ENCODE data around the gene USP6. TPM values are rescaled to one million over a fixed set of nuclear protein-coding genes. Genes with fewer than 3 reads are reported as not detected.
"Not testable (repeated sequence)": the region's sequence is repeated elsewhere in the genome, so short reads cannot be mapped to it uniquely, and the experiment has no call there.

Gene USP6
- total RNA-seq, 2 donors from 2014 or later: not detected

GRCh38 chr17:5127910-5128309 lies 12.1 kb downstream of the USP6 start:
- intact Hi-C loops (cut with DNase I): no loop called here
- DNase-seq: no peak
- WGBS, 2 donors: 57 to 67% methylated on average over 4 of the region's 4 CpGs

GRCh38 chr17:5128387-5128786 lies 12.6 kb downstream of the USP6 start:
- ATAC-seq; H3K9me3 ChIP-seq; H3K4me3 ChIP-seq; intact Hi-C loops (cut with DNase I); H3K27me3 ChIP-seq; H3K4me1 ChIP-seq; H3K36me3 ChIP-seq (replicated peaks in 1 of 2; ENCODE audit: insufficient read depth in 1 of 2, low read depth in 2 of 2); H3K27ac ChIP-seq; DNase-seq: not testable (repeated sequence)
- WGBS, 2 donors: 66 to 70% methylated on average over 4 to 7 of the region's 8 CpGs

More at GRCh38 chr17:5127910-5128309, 12.1 kb downstream of the USP6 start:
- Histone ChIP-seq H3K36me3 (replicated peaks in 1 of 2; ENCODE audit: insufficient read depth in 1 of 2, low read depth in 2 of 2) (no peaks in the 10 kb centered on the region), H3K27ac (no peak overlapping the region), H3K4me1 (peaks cover 6% of the 10 kb centered on the region), H3K27me3 (no peaks in the 10 kb centered on the region), H3K9me3 (no peaks in the 10 kb centered on the region), H3K4me3 (no peak overlapping the region)
- TF ChIP-seq CTCF (IDR thresholded peaks at IDR 0.05) (no peak), POLR2A (IDR thresholded peaks at IDR 0.05) (no peak)
- no peak for ATAC-seq

GRCh38 chr17:5128905-5129535 lies 13.2 kb downstream of the USP6 start:
- Histone ChIP-seq H3K4me3 (no peak overlapping the region), H3K27me3 (no peaks in the 10 kb centered on the region), H3K4me1 (no peaks in the 10 kb centered on the region), H3K9me3 (no peaks in the 10 kb centered on the region), H3K36me3 (replicated peaks in 1 of 2; ENCODE audit: insufficient read depth in 1 of 2, low read depth in 2 of 2) (no peaks in the 10 kb centered on the region), H3K27ac (no peak overlapping the region)
- ATAC-seq (no peak), DNase-seq (no peak)
- WGBS, 2 donors: 81 to 85% methylated on average over 10 to 11 of the region's 11 CpGs
- TF ChIP-seq CTCF (IDR thresholded peaks at IDR 0.05) (no peak), POLR2A (IDR thresholded peaks at IDR 0.05) (no peak)
- intact Hi-C loops (cut with DNase I): no loop called here

- 78 to 85% methylated on average over 8 of the region's 8 CpGs for WGBS, 2 donors
- H3K27me3 ChIP-seq; H3K4me3 ChIP-seq; H3K4me1 ChIP-seq; intact Hi-C loops (cut with DNase I); ATAC-seq; H3K27ac ChIP-seq; DNase-seq; H3K36me3 ChIP-seq (replicated peaks in 1 of 2; ENCODE audit: insufficient read depth in 1 of 2, low read depth in 2 of 2); H3K9me3 ChIP-seq: not testable (repeated sequence)
Observed at GRCh38 chr17:5129770-5130169, 13.9 kb downstream of the USP6 start.

- H3K27me3 ChIP-seq; H3K36me3 ChIP-seq (replicated peaks in 1 of 2; ENCODE audit: insufficient read depth in 1 of 2, low read depth in 2 of 2); DNase-seq; intact Hi-C loops (cut with DNase I); H3K4me1 ChIP-seq; H3K4me3 ChIP-seq; H3K9me3 ChIP-seq; ATAC-seq; H3K27ac ChIP-seq: not testable (repeated sequence)
- WGBS, 2 donors: 76 to 79% methylated on average over 8 to 10 of the region's 10 CpGs
Observed at GRCh38 chr17:5130261-5130660, 14.4 kb downstream of the USP6 start.

- H3K9me3 ChIP-seq; DNase-seq; H3K4me1 ChIP-seq; H3K27ac ChIP-seq; H3K27me3 ChIP-seq; ATAC-seq; H3K36me3 ChIP-seq (replicated peaks in 1 of 2; ENCODE audit: insufficient read depth in 1 of 2, low read depth in 2 of 2); intact Hi-C loops (cut with DNase I); H3K4me3 ChIP-seq: not testable (repeated sequence)
- WGBS, 2 donors: 20 to 62% methylated on average over 1 to 5 of the region's 5 CpGs
Observed at GRCh38 chr17:5130687-5131086, 14.9 kb downstream of the USP6 start.

GRCh38 chr17:5131146-5131715 lies 15.4 kb downstream of the USP6 start:
- Histone ChIP-seq H3K4me1 (no peaks in the 10 kb centered on the region), H3K27me3 (no peaks in the 10 kb centered on the region), H3K27ac (no peak overlapping the region), H3K9me3 (no peaks in the 10 kb centered on the region), H3K36me3 (replicated peaks in 1 of 2; ENCODE audit: insufficient read depth in 1 of 2, low read depth in 2 of 2) (no peaks in the 10 kb centered on the region), H3K4me3 (no peak overlapping the region)
- ATAC-seq: no peak
- DNase-seq: no peak
- TF ChIP-seq POLR2A (IDR thresholded peaks at IDR 0.05): no peak
- TF ChIP-seq CTCF (IDR thresholded peaks at IDR 0.05): no peak
- 79 to 81% methylated on average over 7 of the region's 7 CpGs for WGBS, 2 donors
- intact Hi-C loops (cut with DNase I): no loop called here

GRCh38 chr17:5131799-5132502 lies 16.1 kb downstream of the USP6 start:
- H3K9me3 ChIP-seq; H3K4me3 ChIP-seq; H3K36me3 ChIP-seq (replicated peaks in 1 of 2; ENCODE audit: insufficient read depth in 1 of 2, low read depth in 2 of 2); intact Hi-C loops (cut with DNase I); H3K4me1 ChIP-seq; H3K27me3 ChIP-seq; DNase-seq; H3K27ac ChIP-seq; ATAC-seq: not testable (repeated sequence)
- 68% methylated on average over 13 to 16 of the region's 16 CpGs for WGBS, 2 donors

Measured in body of pancreas (tissue), 4 donors.